Suprapubic skin (tissue), 4 donors: ENCODE data around the gene GNAI3.

Source experiments
- CTCF ChIP-seq, 2 donors: fragments of 200-600 bp in 1 of 2; fragments of 450-650 bp in 1 of 2; sonication (generic) in 1 of 2; IDR thresholded peaks; one replicate each; pipeline ENCODE4 v1.5.1; 2016 to 2019; ENCODE audit warnings: antibody characterized with exemption in 2 of 2, mild to moderate bottlenecking in 1 of 2, moderate library complexity in 1 of 2
- POLR2A ChIP-seq, 2 donors: fragments of 450-650 bp; IDR thresholded peaks; one replicate each; pipeline ENCODE4 v1.6.1; 2017; ENCODE audit warnings: antibody characterized with exemption in 2 of 2, mild to moderate bottlenecking in 2 of 2, moderate library complexity in 2 of 2
- POLR2AphosphoS5 ChIP-seq, 3 donors: sonication (generic); formaldehyde crosslinking; IDR thresholded peaks; one replicate each; pipeline ENCODE4 v1.6.1; 2017; ENCODE audit warnings: antibody characterized with exemption in 3 of 3

GRCh38 chr1:109661391-109661790 lies 113.0 kb downstream of the GNAI3 start:
- TF ChIP-seq POLR2A (IDR thresholded peaks at IDR 0.05) (no peak), CTCF (IDR thresholded peaks at IDR 0.05) (no peak), POLR2AphosphoS5 (IDR thresholded peaks at IDR 0.05) (no peak)
